ENCODE results near the gene ENDOV.
"Not testable (repeated sequence)": the region's sequence is repeated elsewhere in the genome, so short reads cannot be mapped to it uniquely, and the experiment has no call there.

ENDOV gene

DNA sequence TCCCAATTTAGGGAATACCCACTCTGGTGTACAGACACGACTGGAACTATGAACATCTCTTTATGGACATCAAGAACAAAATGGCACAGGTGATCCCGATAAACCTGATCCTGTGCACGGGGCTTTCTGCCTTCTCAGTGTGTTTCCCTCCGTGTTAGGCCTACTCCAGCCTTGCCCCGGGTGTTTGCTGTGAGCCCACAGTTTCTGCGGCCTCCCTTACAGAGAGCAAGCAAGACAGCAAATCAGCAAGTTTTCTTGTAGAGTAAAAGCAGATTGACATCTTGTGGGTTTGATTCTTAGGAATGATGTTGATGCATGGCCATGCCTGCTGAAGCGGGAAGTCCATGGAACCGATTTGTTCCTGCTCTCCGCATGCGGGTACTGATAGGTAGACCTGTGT lies 26.4 kb upstream of the ENDOV start:
- no peak for DNase-seq

DNA sequence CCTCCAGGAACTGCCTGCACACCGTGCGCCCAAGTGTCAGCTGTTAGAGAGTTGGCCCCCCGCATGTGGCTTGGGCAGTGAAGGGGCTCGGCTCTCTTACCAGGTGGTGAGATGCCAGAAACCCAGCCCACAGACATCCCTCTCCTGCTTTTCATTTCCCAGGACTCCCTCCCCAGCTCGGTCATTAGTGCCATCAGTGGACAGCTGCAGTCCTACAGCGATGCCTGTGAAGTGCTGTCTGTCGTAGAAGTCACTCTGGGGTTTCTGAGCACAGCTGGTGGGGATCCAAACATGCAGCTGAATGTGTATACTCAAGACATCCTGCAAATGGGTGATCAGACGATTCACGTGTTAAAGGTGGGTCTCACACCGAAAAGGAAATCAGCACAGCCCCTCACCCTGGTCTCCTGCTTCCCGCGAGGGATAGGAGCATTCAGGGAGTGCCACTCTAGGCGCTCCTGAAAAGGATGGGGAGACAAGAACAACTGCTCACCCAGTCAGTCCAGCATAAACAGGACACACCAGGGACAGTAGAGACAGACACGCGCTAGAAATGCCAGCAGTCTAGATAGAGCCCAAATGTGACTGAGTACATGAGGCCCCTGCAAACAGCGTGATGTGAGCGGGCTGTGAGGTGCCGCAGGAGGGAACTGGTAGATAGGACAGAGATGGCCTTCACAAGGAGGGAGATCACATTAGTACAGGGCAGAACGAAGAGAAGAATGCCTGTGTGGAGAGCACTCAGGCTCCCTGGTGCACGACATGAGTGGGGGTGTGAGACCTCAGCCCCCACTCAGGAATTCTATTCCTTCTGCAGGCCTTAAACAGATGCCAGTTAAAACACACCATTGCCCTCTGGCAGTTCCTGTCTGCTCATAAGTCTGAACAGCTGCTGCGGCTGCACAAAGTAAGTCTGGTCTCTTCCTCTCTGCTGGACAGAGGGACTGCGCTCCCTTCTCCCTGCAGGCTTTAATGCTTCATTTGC lies 25.7 kb upstream of the ENDOV start:
- DNase-seq = no peak

GRCh38 chr17:80393241-80393890 lies 21.6 kb upstream of the ENDOV start:
- DNase-seq = no peak

- no peak for DNase-seq
These were observed 21.0 kb upstream of the ENDOV start for GRCh38 chr17:80393961-80394360.

DNA sequence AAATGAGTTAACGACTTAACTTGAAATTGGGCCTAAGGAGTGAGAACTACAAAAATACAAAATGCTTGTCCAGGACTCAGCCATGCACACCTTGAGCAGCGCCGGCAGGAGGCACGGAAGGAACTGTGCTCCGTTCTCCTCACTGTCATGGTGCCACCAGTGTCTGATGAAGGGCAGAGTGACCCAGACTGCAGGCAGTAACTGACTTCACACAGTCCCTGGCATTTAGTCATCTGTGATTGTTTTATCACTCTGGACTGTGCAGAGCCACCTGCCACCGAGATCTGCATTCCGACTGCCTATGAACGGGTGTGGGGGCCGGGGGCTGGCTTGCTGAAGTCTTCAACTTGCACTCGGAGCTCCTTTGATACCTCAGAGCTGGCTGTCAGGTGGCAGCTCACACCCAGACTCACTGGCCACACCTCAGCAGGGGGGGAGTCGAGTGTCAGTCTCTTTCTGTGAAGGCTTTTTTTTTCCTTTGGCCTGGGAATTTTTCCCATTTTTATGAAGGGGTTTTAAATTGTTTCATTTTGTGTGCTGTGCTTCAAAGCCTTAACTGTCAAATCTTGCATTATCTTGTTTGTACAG lies 20.2 kb upstream of the ENDOV start:
- DNase-seq = no peak

- DNase-seq = no peak
These were observed 19.4 kb upstream of the ENDOV start for GRCh38 chr17:80395402-80396151.

- no peak for DNase-seq
These were observed 18.6 kb upstream of the ENDOV start for GRCh38 chr17:80396157-80397033.

DNA sequence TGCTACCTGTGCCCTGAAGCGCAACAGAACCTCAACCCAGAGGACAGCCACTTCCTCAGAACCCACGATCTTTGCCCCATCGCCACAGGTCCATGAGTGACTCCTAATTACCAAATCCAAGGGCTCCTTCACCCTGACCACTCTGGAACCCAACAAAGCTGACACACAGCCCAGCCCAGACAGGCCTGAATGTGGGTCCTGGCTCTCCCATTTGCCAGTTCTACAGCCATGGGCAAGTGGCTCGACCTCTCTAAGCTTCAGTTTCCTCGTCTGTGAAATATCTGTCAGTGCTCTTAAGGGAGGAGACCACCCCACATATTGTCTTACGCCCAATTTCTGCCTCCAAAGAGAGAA lies 18.0 kb upstream of the ENDOV start:
- no peak for DNase-seq

- no peak for DNase-seq
These were observed 17.3 kb upstream of the ENDOV start for GRCh38 chr17:80397686-80398085.

DNA sequence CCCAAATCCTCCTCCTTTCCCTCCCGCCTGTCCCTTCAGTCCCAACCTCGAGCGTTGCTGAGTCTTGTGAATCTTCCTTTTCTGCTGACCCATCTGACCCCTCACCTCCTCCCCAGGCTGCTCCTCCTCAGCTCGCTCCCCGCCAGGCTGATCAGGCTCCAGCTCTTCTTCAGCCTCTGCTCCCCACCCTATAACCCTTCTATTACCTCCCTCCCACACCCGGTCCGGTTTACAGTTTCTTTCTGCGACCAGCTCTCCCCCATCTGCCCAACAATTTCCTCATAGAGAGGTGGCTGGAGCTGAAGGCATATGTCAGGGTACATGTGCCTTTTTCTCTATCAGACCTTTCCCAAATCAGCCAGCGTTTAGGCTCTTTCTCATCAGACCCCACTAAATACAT lies 13.9 kb upstream of the ENDOV start:
- DNase-seq = not testable (repeated sequence)

GRCh38 chr17:80402102-80402501 lies 12.9 kb upstream of the ENDOV start:
- not testable (repeated sequence) for DNase-seq

GRCh38 chr17:80402959-80403358 lies 12.0 kb upstream of the ENDOV start:
- no peak for DNase-seq

GRCh38 chr17:80406146-80406545 lies 8.8 kb upstream of the ENDOV start:
- no peak for DNase-seq

- not testable (repeated sequence) for DNase-seq
These were observed 7.0 kb upstream of the ENDOV start for GRCh38 chr17:80407917-80408316.

DNA sequence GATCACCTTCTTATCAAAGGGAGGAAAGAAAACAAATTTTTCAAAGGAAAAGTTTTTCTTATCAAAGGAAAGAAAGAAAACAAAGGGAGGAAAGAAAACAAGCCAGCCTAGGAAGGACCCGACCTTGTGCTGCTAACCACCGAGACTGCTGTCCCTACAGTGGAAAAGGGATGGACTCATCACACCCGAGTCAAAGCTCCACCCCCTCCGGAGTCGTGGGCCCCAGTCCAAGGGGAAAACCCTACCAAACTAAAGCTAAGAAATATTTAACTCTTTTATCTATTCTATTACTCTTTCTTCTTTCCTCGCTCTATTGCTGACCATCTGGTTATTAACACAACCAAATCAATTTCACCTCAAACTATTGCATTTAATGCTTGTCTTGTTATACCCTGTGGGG lies 6.1 kb upstream of the ENDOV start:
- DNase-seq = no peak

- DNase-seq = no peak
These were observed 5.3 kb upstream of the ENDOV start for GRCh38 chr17:80409626-80410025.

- not testable (repeated sequence) for DNase-seq
These were observed 4.4 kb upstream of the ENDOV start for GRCh38 chr17:80410441-80411087.

DNA sequence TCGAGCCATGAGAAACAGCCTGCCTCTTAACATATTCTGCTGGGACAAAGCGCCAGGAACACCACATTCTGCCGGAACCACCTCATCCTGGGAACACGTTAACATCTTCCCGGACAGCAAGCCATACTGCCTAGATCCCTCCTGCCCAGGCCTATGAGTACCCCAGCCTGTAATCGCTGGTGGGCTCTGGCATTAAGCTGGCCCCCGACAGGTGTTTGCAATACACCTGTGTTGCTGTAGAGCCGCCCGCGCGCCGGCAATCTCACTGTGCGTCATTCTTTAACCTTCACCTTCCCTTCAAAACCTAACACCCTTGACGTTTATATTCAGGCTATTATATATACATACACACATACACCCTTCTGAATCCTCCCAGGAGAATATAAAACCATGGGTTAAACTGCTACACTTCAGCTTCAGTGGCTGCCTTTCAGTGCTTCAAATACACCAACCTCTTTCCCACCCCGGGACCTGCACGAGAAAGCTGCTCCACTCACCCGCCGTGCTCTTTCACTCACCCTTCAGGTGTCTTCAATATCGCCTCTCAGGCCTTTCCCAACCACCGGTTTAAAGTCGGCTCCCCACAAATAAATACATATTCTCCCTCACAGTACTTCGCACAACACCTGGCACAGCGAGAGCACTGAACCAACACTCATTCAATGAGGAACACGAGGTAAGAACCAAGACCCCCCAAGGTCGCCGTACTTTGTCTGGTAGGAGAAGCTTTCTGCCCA lies 1.0 kb upstream of the ENDOV start:
- DNase-seq = no peak

- no peak for DNase-seq
These were observed 512 bp upstream of the ENDOV start for GRCh38 chr17:80414508-80414802.

- no peak for DNase-seq
These were observed 715 bp downstream of the ENDOV start for GRCh38 chr17:80415626-80416137.

Data from activated gamma-delta T cell (primary cell).